Lung (tissue), 12 donors: ENCODE measurements around the gene GRAMD1A. TPM values are rescaled to one million over a fixed set of nuclear protein-coding genes. Genes with fewer than 3 reads are reported as not detected.

Experiments
- ATAC-seq: fragments of 200-7000 bp; cut with Tn5 transposase; one replicate; pipeline ENCODE4 v1.9.1; 2020; ENCODE audit warnings: moderate number of reproducible peaks; ENCODE audit not compliant: insufficient read depth, low FRiP score
- DNase-seq, 3 donors: peaks; one replicate each; pipeline ENCODE4 v3.0.0-alpha.2; 2013 to 2017
- H3K27ac ChIP-seq, 2 donors: one replicate each; pipeline ENCODE4 v1.5.1; 2013; ENCODE audit warnings: mild to moderate bottlenecking in 2 of 2, moderate library complexity in 2 of 2, control low read depth in 1 of 2, inconsistent platforms in 1 of 2, low read depth in 1 of 2, low read length in 1 of 2
- H3K27me3 ChIP-seq, 3 donors: one replicate each; pipeline ENCODE4 v1.5.1; 2013; ENCODE audit warnings: low read length in 2 of 3; ENCODE audit not compliant: control insufficient read depth in 3 of 3, insufficient read depth in 3 of 3
- H3K36me3 ChIP-seq, 4 donors: one replicate each; pipeline ENCODE4 v1.5.1; 2013; ENCODE audit warnings: low read length in 4 of 4, mild to moderate bottlenecking in 1 of 4, moderate library complexity in 1 of 4; ENCODE audit not compliant: control insufficient read depth in 4 of 4, insufficient read depth in 4 of 4
- H3K4me1 ChIP-seq, 5 donors: one replicate each; pipeline ENCODE4 v1.5.1; 2013; ENCODE audit warnings: low read length in 5 of 5, mild to moderate bottlenecking in 2 of 5, moderate library complexity in 1 of 5; ENCODE audit not compliant: control insufficient read depth in 5 of 5, insufficient read depth in 5 of 5
- H3K4me3 ChIP-seq: one replicate; pipeline ENCODE4 v1.5.1; 2013; ENCODE audit warnings: mild to moderate bottlenecking, control low read depth, moderate library complexity
- H3K9ac ChIP-seq, 2 donors: one replicate each; pipeline ENCODE4 v1.5.1; 2013; ENCODE audit warnings: low read length in 2 of 2, control low read depth in 1 of 2; ENCODE audit not compliant: insufficient read depth in 1 of 2
- H3K9me3 ChIP-seq, 4 donors: one replicate each; pipeline ENCODE4 v1.5.1; 2013; ENCODE audit warnings: low read length in 3 of 4, mild to moderate bottlenecking in 1 of 4, moderate library complexity in 1 of 4; ENCODE audit not compliant: control insufficient read depth in 4 of 4, insufficient read depth in 3 of 4
- CTCF ChIP-seq: IDR thresholded peaks from 2 replicates; pipeline ENCODE4 v1.5.1; 2012; ENCODE audit warnings: mild to moderate bottlenecking; ENCODE audit errors: control extremely low read depth, extremely low read depth
- WGBS, 2 donors: extraction: QIAGEN DNeasy Blood & Tissue Kit; methylation state at CpG; one replicate each; pipeline ENCODE4 v1.1.7; 2013; 5-methylcytosine and 5-hydroxymethylcytosine counted together
- polyA plus RNA-seq, 2 donors: library from polyadenylated mRNA; stranded (reverse); fragments of 200-250 nt; gene quantifications; one replicate each; pipeline ENCODE4 v1.2.1, GENCODE V29; 2013
- total RNA-seq, 2 donors: library from RNA; depleted of rRNA in 1 of 2; stranded (reverse); fragments of >200 nt in 1 of 2; gene quantifications; one replicate each; pipeline ENCODE4 v1.2.1, GENCODE V29; 2014 to 2021
- donor health status: control.
- donor health status: control.
- donor health status: Bipolar disorder and iron deficiency.
- donor health status: healthy.
- donor health status: DM: yes; HTN: yes; CAD: no.

The GRAMD1A gene
- total and polyA plus RNA-seq, 4 donors, result 92.2 to 217 (median 133) TPM

GRCh38 chr19:34979819-34980640 is 20.1 kb upstream of the GRAMD1A start:
- ATAC-seq, result no peak
- Histone ChIP-seq H3K27ac (no peak overlapping the region), H3K9me3 (peaks cover 0 to 6% (median 0%) of the 10 kb centered on the region in 4 donors), H3K36me3 (no peaks in the 10 kb centered on the region), H3K9ac (no peak overlapping the region), H3K27me3 (no peaks in the 10 kb centered on the region), H3K4me1 (peaks cover 0 to 2% (median 0%) of the 10 kb centered on the region in 5 donors), H3K4me3 (no peak overlapping the region)
- no peak for TF ChIP-seq CTCF
- WGBS, 2 donors, result 90 to 96% methylated on average over 12 of the region's 12 CpGs
- DNase-seq, result no peak

- 79 to 87% methylated on average over 5 of the region's 5 CpGs for WGBS, 2 donors
- no peak for ATAC-seq
- no peak overlapping the region for H3K9ac ChIP-seq
- no peak overlapping the region for H3K27ac ChIP-seq
- H3K4me1 ChIP-seq, result peaks cover 0 to 9% (median 5%) of the 10 kb centered on the region in 5 donors
- no peak overlapping the region for H3K4me3 ChIP-seq
- H3K27me3 ChIP-seq, result no peaks in the 10 kb centered on the region
- no peaks in the 10 kb centered on the region for H3K36me3 ChIP-seq
- no peak for DNase-seq
- TF ChIP-seq CTCF, result no peak
- H3K9me3 ChIP-seq, result no peaks in the 10 kb centered on the region
Measured at GRCh38 chr19:34982275-34982674, 17.8 kb upstream of the GRAMD1A start.

- DNase-seq (no peak), ATAC-seq (no peak)
- H3K9me3 ChIP-seq, result no peaks in the 10 kb centered on the region
- no peak for TF ChIP-seq CTCF
- H3K36me3 ChIP-seq, result no peaks in the 10 kb centered on the region
- H3K4me1 ChIP-seq, result peaks cover 0 to 9% (median 5%) of the 10 kb centered on the region in 5 donors
- H3K27me3 ChIP-seq, result no peaks in the 10 kb centered on the region
- whole genome bisulfite sequencing, 2 donors, result 94 to 96% methylated on average over 4 of the region's 4 CpGs
- no peak overlapping the region for H3K4me3 ChIP-seq
- H3K9ac ChIP-seq, result no peak overlapping the region
- no peak overlapping the region for H3K27ac ChIP-seq
Measured at GRCh38 chr19:34983786-34984185, 16.3 kb upstream of the GRAMD1A start.
